BJ (cell line): ENCODE data around the gene MLLT3. TPM values are rescaled to one million over a fixed set of nuclear protein-coding genes. Genes with fewer than 3 reads are reported as not detected.

Source experiments
- CTCF ChIA-PET: fragments of 350-600 bp; formaldehyde crosslinking; extraction: SDS; loops from one replicate; lab custom pipeline; 2021; ENCODE audit warnings: antibody characterized with exemption, inconsistent platforms; lab: Yijun Ruan, JAX
- POLR2A ChIA-PET: fragments of 300-600 bp; sonication (Branson Sonifier 250); formaldehyde crosslinking; extraction: SDS; loops from one replicate; lab custom pipeline; 2021; ENCODE audit warnings: antibody characterized with exemption; lab: Charles Lee
- DNase-seq: peaks from one replicate; pipeline ENCODE4 v3.0.0-alpha.2; 2011; ENCODE audit warnings: low read depth
- H3K27me3 ChIP-seq: 2 replicates; pipeline ENCODE4 v1.6.0; 2011; ENCODE audit warnings: low read length; ENCODE audit not compliant: control insufficient read depth, insufficient read depth
- H3K36me3 ChIP-seq: 2 replicates; pipeline ENCODE4 v1.5.1; 2011; ENCODE audit warnings: low read length; ENCODE audit not compliant: control insufficient read depth, insufficient read depth
- H3K4me3 ChIP-seq: 2 replicates; pipeline ENCODE4 v1.5.1; 2011; ENCODE audit warnings: low read depth, mild to moderate bottlenecking, control low read depth, low read length
- polyA plus RNA-seq: library from polyadenylated mRNA; depleted of rRNA; stranded (reverse); fragments of >200 nt; gene quantifications from 2 replicates; pipeline ENCODE4 v1.2.3, GENCODE V29; 2011
- TF ChIP-seq, protein P1 (sequence below): IDR thresholded peaks from 2 replicates; pipeline ENCODE4 v1.5.1; 2011; ENCODE audit warnings: low read depth, mild to moderate bottlenecking, control low read depth, inconsistent platforms, low read length, moderate library complexity; ENCODE audit not compliant: insufficient read depth

The MLLT3 gene
- polyA plus RNA-seq, 1 experiment: 13.8 TPM

DNA sequence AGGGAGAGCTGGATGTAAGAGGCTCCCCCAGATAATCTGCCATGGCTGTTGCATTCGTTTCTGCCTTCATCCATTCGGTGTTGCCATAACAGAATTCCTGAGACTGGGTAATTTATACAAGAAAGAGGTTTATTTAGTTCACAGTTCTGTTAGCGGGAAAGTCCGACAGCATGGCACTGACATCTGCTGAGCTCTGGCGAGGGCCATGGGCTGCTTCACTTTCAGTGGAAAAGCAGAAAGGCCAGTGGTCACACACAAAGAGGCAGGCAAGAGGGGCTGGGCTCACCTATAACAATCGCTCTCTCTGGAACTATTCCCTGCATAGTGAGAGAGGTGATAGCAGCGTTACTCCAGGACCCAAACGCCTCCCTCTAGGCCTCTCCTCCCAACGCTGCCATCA, 305.9 kb downstream of the MLLT3 start:
- DNase-seq: no peak
- CTCF ChIA-PET: no interaction called here
- TF ChIP-seq, protein P1, sequence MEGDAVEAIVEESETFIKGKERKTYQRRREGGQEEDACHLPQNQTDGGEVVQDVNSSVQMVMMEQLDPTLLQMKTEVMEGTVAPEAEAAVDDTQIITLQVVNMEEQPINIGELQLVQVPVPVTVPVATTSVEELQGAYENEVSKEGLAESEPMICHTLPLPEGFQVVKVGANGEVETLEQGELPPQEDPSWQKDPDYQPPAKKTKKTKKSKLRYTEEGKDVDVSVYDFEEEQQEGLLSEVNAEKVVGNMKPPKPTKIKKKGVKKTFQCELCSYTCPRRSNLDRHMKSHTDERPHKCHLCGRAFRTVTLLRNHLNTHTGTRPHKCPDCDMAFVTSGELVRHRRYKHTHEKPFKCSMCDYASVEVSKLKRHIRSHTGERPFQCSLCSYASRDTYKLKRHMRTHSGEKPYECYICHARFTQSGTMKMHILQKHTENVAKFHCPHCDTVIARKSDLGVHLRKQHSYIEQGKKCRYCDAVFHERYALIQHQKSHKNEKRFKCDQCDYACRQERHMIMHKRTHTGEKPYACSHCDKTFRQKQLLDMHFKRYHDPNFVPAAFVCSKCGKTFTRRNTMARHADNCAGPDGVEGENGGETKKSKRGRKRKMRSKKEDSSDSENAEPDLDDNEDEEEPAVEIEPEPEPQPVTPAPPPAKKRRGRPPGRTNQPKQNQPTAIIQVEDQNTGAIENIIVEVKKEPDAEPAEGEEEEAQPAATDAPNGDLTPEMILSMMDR: no peak
- Histone ChIP-seq H3K4me3 (no peak overlapping the region), H3K36me3 (no peaks in the 10 kb centered on the region), H3K27me3 (no peaks in the 10 kb centered on the region; the same call in 1 of the 2 replicates)
- POLR2A ChIA-PET: no interaction called here

DNA sequence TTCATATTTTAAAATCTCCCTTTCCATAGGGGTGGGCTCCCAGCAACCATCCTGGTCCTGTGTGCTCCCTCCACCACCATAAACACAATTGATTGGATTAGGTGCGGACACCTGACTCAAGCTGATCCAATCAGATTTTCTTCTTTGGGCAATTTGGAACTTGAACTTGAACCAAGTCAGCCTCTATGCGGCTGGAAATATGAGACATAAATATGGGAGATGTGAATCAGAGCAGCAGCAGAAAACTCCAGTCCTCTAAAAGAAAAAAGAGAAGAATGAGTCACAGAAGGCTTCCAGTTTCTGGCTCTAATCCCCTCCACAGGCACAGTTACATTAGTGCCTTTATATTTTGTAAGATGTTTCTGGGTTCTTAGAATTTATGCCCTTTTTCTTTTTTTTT, 306.6 kb downstream of the MLLT3 start:
- no peaks in the 10 kb centered on the region; the same call in 1 of the 2 replicates for H3K27me3 ChIP-seq
- no peaks in the 10 kb centered on the region for H3K36me3 ChIP-seq
- TF ChIP-seq, protein P1: no peak
- POLR2A ChIA-PET: no interaction called here
- DNase-seq: peak; percentile 24
- H3K4me3 ChIP-seq: no peak overlapping the region
- CTCF ChIA-PET: no interaction called here

DNA sequence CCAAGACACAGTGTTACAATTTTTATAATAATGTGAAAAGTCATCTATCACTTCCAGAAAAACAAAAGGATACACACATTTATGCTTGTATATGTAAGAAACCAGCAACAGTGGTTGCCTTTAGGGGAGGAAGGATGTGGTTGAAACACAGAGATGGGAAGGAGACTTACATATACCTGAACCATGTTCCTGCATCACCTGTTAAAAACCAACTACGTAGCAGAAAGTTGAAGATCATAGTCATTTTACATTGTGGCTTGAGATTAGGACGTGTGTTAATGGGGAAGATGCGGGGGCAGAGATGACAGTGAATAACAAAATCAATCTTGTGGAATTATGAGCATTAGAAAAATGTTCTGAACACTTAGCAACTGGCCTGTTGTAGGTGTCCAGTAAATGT, 307.3 kb downstream of the MLLT3 start:
- H3K4me3 ChIP-seq: no peak overlapping the region
- TF ChIP-seq, protein P1: no peak
- no peaks in the 10 kb centered on the region; the same call in 1 of the 2 replicates for H3K27me3 ChIP-seq
- CTCF ChIA-PET: no interaction called here
- POLR2A ChIA-PET: no interaction called here
- no peaks in the 10 kb centered on the region for H3K36me3 ChIP-seq
- no peak for DNase-seq

DNA sequence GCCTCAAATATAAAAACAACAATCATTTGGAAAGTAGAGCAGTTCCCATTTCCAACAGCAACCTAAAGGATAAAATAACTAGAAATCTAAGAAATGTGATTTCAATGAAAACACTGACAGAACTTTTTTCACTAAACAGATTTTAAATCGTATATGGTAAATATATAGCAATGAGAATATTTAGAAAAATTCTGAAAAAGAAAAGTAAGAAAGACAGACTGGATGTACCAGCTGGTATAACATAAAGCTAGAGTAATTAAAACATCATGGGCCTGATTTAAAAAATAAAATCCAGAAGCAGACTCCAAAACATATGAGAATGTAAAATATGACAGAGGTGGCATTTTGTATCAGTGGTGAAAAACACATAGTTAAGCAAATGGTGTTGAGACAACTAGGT, 308.9 kb downstream of the MLLT3 start:
- no peaks in the 10 kb centered on the region for H3K36me3 ChIP-seq
- TF ChIP-seq, protein P1: no peak
- DNase-seq: no peak
- no peak overlapping the region for H3K4me3 ChIP-seq
- CTCF ChIA-PET: no interaction called here
- POLR2A ChIA-PET: no interaction called here
- no peaks in the 10 kb centered on the region; the same call in 1 of the 2 replicates for H3K27me3 ChIP-seq

DNA sequence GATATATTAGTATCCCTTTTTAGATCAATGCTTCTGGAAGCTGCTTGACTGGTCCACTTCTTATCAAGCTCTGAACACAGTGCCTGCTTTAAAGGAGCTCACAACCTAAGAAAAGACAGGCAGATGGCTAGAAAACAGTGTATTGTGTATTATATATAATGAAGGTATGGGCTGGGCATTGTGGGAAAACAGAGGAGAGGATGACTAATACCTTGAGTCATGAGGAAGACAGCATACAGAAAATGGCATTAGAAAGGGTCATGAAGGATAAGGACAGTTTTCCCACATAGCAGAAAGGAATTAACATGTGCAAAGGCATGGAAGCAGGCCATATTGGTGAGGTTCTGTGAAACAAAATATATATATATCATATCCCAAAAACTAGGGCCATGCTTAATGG, 309.6 kb downstream of the MLLT3 start:
- Histone ChIP-seq H3K4me3 (no peak overlapping the region), H3K36me3 (no peaks in the 10 kb centered on the region), H3K27me3 (no peaks in the 10 kb centered on the region; the same call in 1 of the 2 replicates)
- ChIA-PET CTCF (no interaction called here), POLR2A (no interaction called here)
- TF ChIP-seq, protein P1: no peak
- no peak for DNase-seq
